GM23338 (cell line): ENCODE results near the gene GMPS. TPM values are rescaled to one million over a fixed set of nuclear protein-coding genes. Genes with fewer than 3 reads are reported as not detected.

Experiments
- ATAC-seq: fragments of 200-7000 bp; cut with Tn5 transposase; 3 replicates; pipeline ENCODE4 v1.9.1; 2020
- DNase-seq: peaks from one replicate; pipeline ENCODE4 v3.0.0-alpha.2; 2015; ENCODE audit warnings: low spot score
- H2AFZ ChIP-seq: fragments of 200-600 bp; sonication (generic); 2 replicates; pipeline ENCODE4 v1.8.0; 2016; ENCODE audit warnings: antibody characterized with exemption, mild to moderate bottlenecking, moderate library complexity
- H3F3A ChIP-seq: fragments of 200-600 bp; sonication (generic); replicated peaks from 2 replicates; pipeline ENCODE4 v1.8.0; 2017; ENCODE audit warnings: antibody characterized with exemption, mixed run types, low read depth
- H3K27ac ChIP-seq: fragments of 200-600 bp; sonication (generic); 2 replicates; pipeline ENCODE4 v1.6.1; 2016; ENCODE audit warnings: low read depth
- H3K27me3 ChIP-seq: fragments of 200-600 bp; sonication (generic); 2 replicates; pipeline ENCODE4 v1.8.0; 2016; ENCODE audit warnings: mild to moderate bottlenecking, mixed run types, moderate library complexity; ENCODE audit not compliant: insufficient read depth
- H3K36me3 ChIP-seq: fragments of 200-600 bp; sonication (generic); 2 replicates; pipeline ENCODE4 v1.8.0; 2016; ENCODE audit warnings: mild to moderate bottlenecking; ENCODE audit not compliant: insufficient read depth
- H3K4me1 ChIP-seq: fragments of 200-600 bp; sonication (generic); 2 replicates; pipeline ENCODE4 v1.8.0; 2016; ENCODE audit warnings: mild to moderate bottlenecking, moderate library complexity; ENCODE audit not compliant: insufficient read depth
- H3K4me2 ChIP-seq: fragments of 200-600 bp; sonication (generic); 2 replicates; pipeline ENCODE4 v1.7.1; 2017; ENCODE audit warnings: mixed run types
- H3K4me3 ChIP-seq: fragments of 200-600 bp; sonication (generic); 2 replicates; pipeline ENCODE4 v1.6.1; 2016; ENCODE audit warnings: mixed run types
- H3K79me2 ChIP-seq: fragments of 200-600 bp; sonication (generic); replicated peaks from 2 replicates; pipeline ENCODE4 v1.8.0; 2017; ENCODE audit warnings: mild to moderate bottlenecking; ENCODE audit not compliant: insufficient read depth
- H3K9me2 ChIP-seq: fragments of 200-600 bp; sonication (generic); 2 replicates; pipeline ENCODE4 v1.8.0; 2017; ENCODE audit not compliant: insufficient read depth
- H4K20me1 ChIP-seq: fragments of 200-600 bp; sonication (generic); replicated peaks from 2 replicates; pipeline ENCODE4 v1.8.0; 2017; ENCODE audit warnings: mild to moderate bottlenecking; ENCODE audit not compliant: insufficient read depth
- H3K27ac Mint-ChIP-seq: 2 replicates; pipeline ENCODE4 v1.8.0; 2020; ENCODE audit warnings: inconsistent platforms, mild to moderate bottlenecking, moderate library complexity, mixed read lengths
- H3K27me3 Mint-ChIP-seq: 3 replicates; pipeline ENCODE4 v1.8.0; 2022; ENCODE audit warnings: low read depth, mild to moderate bottlenecking, moderate library complexity, mixed read lengths, inconsistent platforms; ENCODE audit not compliant: insufficient read depth, poor library complexity
- H3K36me3 Mint-ChIP-seq: 3 replicates; pipeline ENCODE4 v1.8.0; 2021; ENCODE audit warnings: low read depth, mild to moderate bottlenecking, inconsistent platforms, moderate library complexity, mixed read lengths
- H3K4me1 Mint-ChIP-seq: 3 replicates; pipeline ENCODE4 v1.8.0; 2020; ENCODE audit warnings: mild to moderate bottlenecking, inconsistent platforms, mixed read lengths
- H3K4me3 Mint-ChIP-seq: 3 replicates; pipeline ENCODE4 v1.8.0; 2021; ENCODE audit warnings: moderate library complexity, mild to moderate bottlenecking, inconsistent platforms, mixed read lengths
- H3K9me3 Mint-ChIP-seq: 3 replicates; pipeline ENCODE4 v1.8.0; 2020; ENCODE audit warnings: moderate library complexity, mild to moderate bottlenecking, inconsistent platforms, mixed read lengths
- EZH2 ChIP-seq: fragments of 200-600 bp; sonication (generic); IDR thresholded peaks from one replicate; pipeline ENCODE4 v1.8.0; 2017; ENCODE audit warnings: antibody characterized with exemption, mild to moderate bottlenecking, low read depth; ENCODE audit not compliant: unreplicated experiment
- EZH2phosphoT487 ChIP-seq: fragments of 200-600 bp; sonication (generic); IDR thresholded peaks from one replicate; pipeline ENCODE4 v1.8.1; 2018; ENCODE audit warnings: antibody characterized with exemption; ENCODE audit not compliant: unreplicated experiment
- JUNB ChIP-seq: IDR thresholded peaks from one replicate; pipeline ENCODE4 v1.6.1; 2016; ENCODE audit warnings: antibody characterized with exemption; ENCODE audit not compliant: unreplicated experiment
- NANOG ChIP-seq: IDR thresholded peaks from 2 replicates; pipeline ENCODE4 v1.6.1; 2016; ENCODE audit warnings: antibody characterized with exemption, borderline replicate concordance
- POLR2AphosphoS5 ChIP-seq: IDR thresholded peaks from 2 replicates; pipeline ENCODE4 v1.6.1; 2016; ENCODE audit warnings: antibody characterized with exemption, low read depth
- STAT1 ChIP-seq: IDR thresholded peaks from one replicate; pipeline ENCODE4 v1.6.1; 2016; ENCODE audit warnings: antibody characterized with exemption; ENCODE audit not compliant: unreplicated experiment
- ZNF114 ChIP-seq: fragments of 250-450 bp; sonication (Bioruptor Pico); IDR thresholded peaks from 2 replicates; pipeline ENCODE4 v1.5.0; 2020; ENCODE audit warnings: mild to moderate bottlenecking, moderate library complexity
- ZNF331 ChIP-seq: fragments of 250-450 bp; sonication (Bioruptor Pico); IDR thresholded peaks from 2 replicates; pipeline ENCODE4 v1.5.0; 2020; ENCODE audit warnings: low read depth, mild to moderate bottlenecking, moderate library complexity
- ZNF462 ChIP-seq: fragments of 250-450 bp; sonication (Bioruptor Pico); IDR thresholded peaks from 2 replicates; pipeline ENCODE4 v1.5.0; 2020; ENCODE audit warnings: mild to moderate bottlenecking, moderate library complexity
- polyA plus RNA-seq: library from polyadenylated mRNA; unstranded; fragments of >200 nt; fragmentation: Nextera tagmentation; extraction: Ambion mirVana; gene quantifications from 2 replicates; pipeline ENCODE4 v1.2.1, GENCODE V29; 2016
- total RNA-seq: library from RNA; depleted of rRNA; stranded (reverse); fragments of >200 nt; shearing (Covaris generic); gene quantifications from 2 replicates; pipeline ENCODE4 v1.2.3, GENCODE V29; 2014
- TF ChIP-seq, protein P1 (sequence below): IDR thresholded peaks from one replicate; pipeline ENCODE4 v1.6.1; 2018; ENCODE audit warnings: antibody characterized with exemption; ENCODE audit not compliant: unreplicated experiment
- TF ChIP-seq, protein P2 (sequence below), 2 experiments: fragments of 200-600 bp in 1 of 2; sonication (generic) in 1 of 2; conservative IDR thresholded peaks; 2 replicates each; pipeline versions ENCODE4 v1.5.1 to v1.6.1; 2016 to 2017; ENCODE audit warnings: antibody characterized with exemption in 2 of 2, low read depth in 2 of 2, mild to moderate bottlenecking in 2 of 2, moderate library complexity in 1 of 2

The GMPS gene
- total and polyA plus RNA-seq, 2 experiments from 2014 or later = 72.0 to 145 TPM

GRCh38 chr3:155984791-155985417 is 114.5 kb downstream of the GMPS start (continued):
- TF ChIP-seq ZNF462 (CRISPR knock-in tag) (no peak), EZH2phosphoT487 (no peak), JUNB (no peak), ZNF114 (CRISPR knock-in tag) (no peak), POLR2AphosphoS5 (no peak)

- no peak overlapping the region for H2AFZ ChIP-seq
- no peak overlapping the region for H3K27ac ChIP-seq
- no peaks in the 10 kb centered on the region for H3K36me3 ChIP-seq
- H3F3A ChIP-seq = no peaks in the 10 kb centered on the region
- H3K4me3 Mint-ChIP-seq = no peak overlapping the region
- no peak overlapping the region for H3K4me2 ChIP-seq
- H3K9me2 ChIP-seq = no peaks in the 10 kb centered on the region
- DNase-seq (no peak), ATAC-seq (no peak)
- H3K4me3 ChIP-seq = no peak overlapping the region
- peaks cover 13% of the 10 kb centered on the region; the same call in 2 of the 3 replicates for H3K4me1 Mint-ChIP-seq
- peaks cover 4% of the 10 kb centered on the region for H3K27me3 Mint-ChIP-seq
- H3K79me2 ChIP-seq = no peaks in the 10 kb centered on the region
- H3K9me3 Mint-ChIP-seq = no peaks in the 10 kb centered on the region
- no peak overlapping the region for H3K27ac Mint-ChIP-seq
- peaks cover 7% of the 10 kb centered on the region; the same call in 1 of the 2 replicates for H3K4me1 ChIP-seq
- H3K27me3 ChIP-seq = no peaks in the 10 kb centered on the region
- no peaks in the 10 kb centered on the region for H3K36me3 Mint-ChIP-seq
- no peaks in the 10 kb centered on the region for H4K20me1 ChIP-seq
- TF ChIP-seq STAT1 = no peak
- TF ChIP-seq, protein P1, sequence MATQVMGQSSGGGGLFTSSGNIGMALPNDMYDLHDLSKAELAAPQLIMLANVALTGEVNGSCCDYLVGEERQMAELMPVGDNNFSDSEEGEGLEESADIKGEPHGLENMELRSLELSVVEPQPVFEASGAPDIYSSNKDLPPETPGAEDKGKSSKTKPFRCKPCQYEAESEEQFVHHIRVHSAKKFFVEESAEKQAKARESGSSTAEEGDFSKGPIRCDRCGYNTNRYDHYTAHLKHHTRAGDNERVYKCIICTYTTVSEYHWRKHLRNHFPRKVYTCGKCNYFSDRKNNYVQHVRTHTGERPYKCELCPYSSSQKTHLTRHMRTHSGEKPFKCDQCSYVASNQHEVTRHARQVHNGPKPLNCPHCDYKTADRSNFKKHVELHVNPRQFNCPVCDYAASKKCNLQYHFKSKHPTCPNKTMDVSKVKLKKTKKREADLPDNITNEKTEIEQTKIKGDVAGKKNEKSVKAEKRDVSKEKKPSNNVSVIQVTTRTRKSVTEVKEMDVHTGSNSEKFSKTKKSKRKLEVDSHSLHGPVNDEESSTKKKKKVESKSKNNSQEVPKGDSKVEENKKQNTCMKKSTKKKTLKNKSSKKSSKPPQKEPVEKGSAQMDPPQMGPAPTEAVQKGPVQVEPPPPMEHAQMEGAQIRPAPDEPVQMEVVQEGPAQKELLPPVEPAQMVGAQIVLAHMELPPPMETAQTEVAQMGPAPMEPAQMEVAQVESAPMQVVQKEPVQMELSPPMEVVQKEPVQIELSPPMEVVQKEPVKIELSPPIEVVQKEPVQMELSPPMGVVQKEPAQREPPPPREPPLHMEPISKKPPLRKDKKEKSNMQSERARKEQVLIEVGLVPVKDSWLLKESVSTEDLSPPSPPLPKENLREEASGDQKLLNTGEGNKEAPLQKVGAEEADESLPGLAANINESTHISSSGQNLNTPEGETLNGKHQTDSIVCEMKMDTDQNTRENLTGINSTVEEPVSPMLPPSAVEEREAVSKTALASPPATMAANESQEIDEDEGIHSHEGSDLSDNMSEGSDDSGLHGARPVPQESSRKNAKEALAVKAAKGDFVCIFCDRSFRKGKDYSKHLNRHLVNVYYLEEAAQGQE = no peak
- TF ChIP-seq POLR2AphosphoS5 = no peak
- no peak for TF ChIP-seq ZNF114 (CRISPR knock-in tag)
- no peak for TF ChIP-seq ZNF331 (CRISPR knock-in tag)
- TF ChIP-seq NANOG = no peak
- TF ChIP-seq, protein P2, sequence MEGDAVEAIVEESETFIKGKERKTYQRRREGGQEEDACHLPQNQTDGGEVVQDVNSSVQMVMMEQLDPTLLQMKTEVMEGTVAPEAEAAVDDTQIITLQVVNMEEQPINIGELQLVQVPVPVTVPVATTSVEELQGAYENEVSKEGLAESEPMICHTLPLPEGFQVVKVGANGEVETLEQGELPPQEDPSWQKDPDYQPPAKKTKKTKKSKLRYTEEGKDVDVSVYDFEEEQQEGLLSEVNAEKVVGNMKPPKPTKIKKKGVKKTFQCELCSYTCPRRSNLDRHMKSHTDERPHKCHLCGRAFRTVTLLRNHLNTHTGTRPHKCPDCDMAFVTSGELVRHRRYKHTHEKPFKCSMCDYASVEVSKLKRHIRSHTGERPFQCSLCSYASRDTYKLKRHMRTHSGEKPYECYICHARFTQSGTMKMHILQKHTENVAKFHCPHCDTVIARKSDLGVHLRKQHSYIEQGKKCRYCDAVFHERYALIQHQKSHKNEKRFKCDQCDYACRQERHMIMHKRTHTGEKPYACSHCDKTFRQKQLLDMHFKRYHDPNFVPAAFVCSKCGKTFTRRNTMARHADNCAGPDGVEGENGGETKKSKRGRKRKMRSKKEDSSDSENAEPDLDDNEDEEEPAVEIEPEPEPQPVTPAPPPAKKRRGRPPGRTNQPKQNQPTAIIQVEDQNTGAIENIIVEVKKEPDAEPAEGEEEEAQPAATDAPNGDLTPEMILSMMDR (conservative IDR thresholded peaks at IDR 0.05; ENCODE audit: low read depth in 2 of 2) = no peak
- no peak for TF ChIP-seq EZH2phosphoT487
- TF ChIP-seq EZH2 = no peak
Observed at GRCh38 chr3:155989536-155989935, 119.1 kb downstream of the GMPS start.
